HAP-1 (cell line): ENCODE data around the gene OTOG.

Experiments used
- DNase-seq, 2 experiments: peaks; one replicate each; pipeline ENCODE4 v3.0.0-alpha.2; 2016 to 2020; ENCODE audit warnings: low spot score in 2 of 2
- H3K27me3 ChIP-seq: fragments of 250-450 bp; sonication (Bioruptor Pico); 2 replicates; pipeline ENCODE4 v1.5.1; 2020; ENCODE audit warnings: low read depth, mild to moderate bottlenecking, moderate library complexity
- H3K36me3 ChIP-seq: fragments of 250-450 bp; sonication (Bioruptor Pico); replicated peaks from 2 replicates; pipeline ENCODE4 v1.5.1; 2020; ENCODE audit warnings: mild to moderate bottlenecking
- H3K4me1 ChIP-seq: fragments of 250-450 bp; sonication (Bioruptor Pico); 2 replicates; pipeline ENCODE4 v1.5.1; 2020; ENCODE audit warnings: mild to moderate bottlenecking
- H3K4me3 ChIP-seq: fragments of 250-450 bp; sonication (Bioruptor Pico); 2 replicates; pipeline ENCODE4 v1.5.1; 2020; ENCODE audit warnings: mild to moderate bottlenecking, moderate library complexity
- H3K9me3 ChIP-seq: fragments of 250-450 bp; sonication (Bioruptor Pico); 2 replicates; pipeline ENCODE4 v1.5.1; 2020; ENCODE audit warnings: mild to moderate bottlenecking, moderate library complexity
- in situ Hi-C: fragments of 300-500 bp; cut with MboI; formaldehyde crosslinking; loops from 3 replicates; pipeline ENCODE4 v1.14.3; 2020; ENCODE audit warnings: low sequenced_read_pairs, inconsistent platforms, mixed read lengths

OTOG gene

GRCh38 chr11:17691550-17691949, 144.5 kb downstream of the OTOG start:
- Histone ChIP-seq H3K9me3 (no peaks in the 10 kb centered on the region), H3K36me3 (no peaks in the 10 kb centered on the region), H3K27me3 (peaks cover 38% of the 10 kb centered on the region), H3K4me1 (no peaks in the 10 kb centered on the region), H3K4me3 (no peak overlapping the region)
- no peak for DNase-seq
- in situ Hi-C loops, result no loop called here

GRCh38 chr11:17691976-17692375, 144.9 kb downstream of the OTOG start:
- DNase-seq, result no peak
- no peaks in the 10 kb centered on the region for H3K4me1 ChIP-seq
- H3K9me3 ChIP-seq, result no peaks in the 10 kb centered on the region
- no peaks in the 10 kb centered on the region for H3K36me3 ChIP-seq
- in situ Hi-C loops, result no loop called here
- H3K27me3 ChIP-seq, result peaks cover 37% of the 10 kb centered on the region
- no peak overlapping the region for H3K4me3 ChIP-seq

GRCh38 chr11:17692931-17693330, 145.9 kb downstream of the OTOG start:
- no peak overlapping the region for H3K4me3 ChIP-seq
- DNase-seq, result no peak
- H3K4me1 ChIP-seq, result no peaks in the 10 kb centered on the region
- H3K9me3 ChIP-seq, result no peaks in the 10 kb centered on the region
- H3K36me3 ChIP-seq, result no peaks in the 10 kb centered on the region
- in situ Hi-C loops, result no loop called here
- peaks cover 37% of the 10 kb centered on the region for H3K27me3 ChIP-seq

DNA sequence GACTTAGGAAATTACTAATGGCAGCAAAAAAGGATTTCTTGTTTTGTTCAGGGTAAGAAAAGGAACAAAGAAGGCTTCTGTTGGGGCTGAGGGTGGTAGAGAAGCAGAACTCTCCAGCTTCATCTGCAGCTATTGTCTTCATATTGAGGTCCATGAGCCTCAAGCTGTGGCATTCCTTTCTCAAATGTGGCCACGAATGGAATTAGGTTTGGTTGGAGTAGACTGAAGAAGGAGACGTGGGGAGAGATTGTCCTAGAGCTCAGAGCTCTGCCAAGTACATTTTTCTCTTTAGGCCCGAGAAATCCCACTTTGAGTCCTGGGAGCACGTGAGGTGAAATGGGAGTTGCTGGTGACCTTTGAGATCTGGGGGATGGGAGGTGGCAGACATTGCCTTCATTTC, 146.5 kb downstream of the OTOG start:
- H3K4me1 ChIP-seq, result no peaks in the 10 kb centered on the region
- no peaks in the 10 kb centered on the region for H3K36me3 ChIP-seq
- in situ Hi-C loops, result no loop called here
- DNase-seq, result no peak
- no peak overlapping the region for H3K4me3 ChIP-seq
- H3K9me3 ChIP-seq, result no peaks in the 10 kb centered on the region
- H3K27me3 ChIP-seq, result peaks cover 37% of the 10 kb centered on the region

GRCh38 chr11:17694494-17695110, 147.5 kb downstream of the OTOG start:
- Histone ChIP-seq H3K36me3 (no peaks in the 10 kb centered on the region), H3K27me3 (peaks cover 35% of the 10 kb centered on the region), H3K9me3 (no peaks in the 10 kb centered on the region), H3K4me1 (no peaks in the 10 kb centered on the region), H3K4me3 (no peak overlapping the region)
- DNase-seq, result no peak
- in situ Hi-C loops, result no loop called here

DNA sequence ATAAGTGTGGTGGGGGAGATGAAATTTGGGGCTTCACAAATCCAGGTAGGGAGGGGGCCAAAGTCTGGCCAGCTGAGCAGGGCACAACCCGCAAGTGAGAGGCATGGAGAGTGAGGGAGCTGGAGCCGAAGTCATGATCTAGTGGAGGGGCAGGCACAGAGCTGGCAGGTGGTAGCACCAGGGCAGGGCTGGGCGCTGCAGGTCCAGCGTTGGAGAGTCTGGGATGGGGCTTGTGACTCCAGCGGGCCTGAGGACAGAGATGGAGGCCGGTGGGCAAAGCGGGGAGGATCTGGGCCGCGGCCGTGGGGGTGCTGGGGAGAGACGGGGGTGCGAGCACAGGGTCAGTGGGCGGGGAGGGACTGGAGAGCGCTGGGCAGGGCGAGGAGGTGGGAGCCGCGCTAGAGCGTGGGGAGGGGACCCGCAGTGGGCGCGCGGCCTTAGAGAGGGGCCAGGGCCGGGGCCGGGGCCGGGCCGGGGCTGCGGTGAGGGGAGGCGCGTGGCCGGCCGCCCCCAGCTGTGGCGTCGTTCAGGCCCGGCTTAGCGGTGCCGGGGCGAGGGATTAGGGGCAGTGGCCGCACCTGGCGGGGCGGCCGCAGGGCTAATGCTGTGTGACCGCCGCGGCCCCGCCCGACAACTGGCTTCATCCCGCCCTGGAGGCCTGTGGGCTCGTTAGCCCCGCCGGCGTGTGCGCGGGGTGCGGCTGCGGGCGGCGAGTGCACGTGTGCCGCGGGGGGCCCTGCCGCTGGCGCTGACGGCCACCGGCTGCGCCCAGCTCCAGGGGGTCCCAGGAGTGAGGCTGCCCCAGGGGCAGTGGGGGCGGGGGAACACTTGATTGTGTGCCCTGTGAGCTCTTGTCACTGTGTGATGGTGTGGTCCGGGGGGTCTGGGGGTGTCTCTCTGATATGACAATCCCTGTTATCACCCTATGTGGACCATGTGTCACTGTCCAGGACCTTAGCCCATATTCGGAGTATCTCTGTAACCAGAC, 148.7 kb downstream of the OTOG start:
- in situ Hi-C loops, result no loop called here
- Histone ChIP-seq H3K4me3 (no peak overlapping the region), H3K27me3 (peaks cover 31% of the 10 kb centered on the region), H3K36me3 (no peaks in the 10 kb centered on the region), H3K9me3 (no peaks in the 10 kb centered on the region), H3K4me1 (no peaks in the 10 kb centered on the region)
- no peak for DNase-seq

GRCh38 chr11:17696741-17697140, 149.7 kb downstream of the OTOG start:
- in situ Hi-C loops, result no loop called here
- H3K36me3 ChIP-seq, result no peaks in the 10 kb centered on the region
- H3K9me3 ChIP-seq, result no peaks in the 10 kb centered on the region
- no peak for DNase-seq
- no peaks in the 10 kb centered on the region for H3K4me1 ChIP-seq
- no peak overlapping the region for H3K4me3 ChIP-seq
- peaks cover 31% of the 10 kb centered on the region for H3K27me3 ChIP-seq
